Frontal cortex (tissue), 4 donors: ENCODE measurements around the gene MAP6. TPM values are rescaled to one million over a fixed set of nuclear protein-coding genes. Genes with fewer than 3 reads are reported as not detected.

ENCODE experiments used
- DNase-seq, 2 donors: peaks; one replicate each; pipeline ENCODE4 v3.0.0; 2012; ENCODE audit warnings: low spot score in 2 of 2
- FAIRE-seq: peaks from 2 replicates; lab custom pipeline; 2012; peaks lifted over from hg19 to GRCh38; lab: Jason Lieb, UNC
- total RNA-seq: library from RNA; depleted of rRNA; stranded (reverse); fragments of >200 nt; gene quantifications from one replicate; pipeline ENCODE4 v1.2.3, GENCODE V29; 2014
- donor health status: control.
- donor health status: control.
- donor health status: control.

MAP6 gene
- total RNA-seq, 1 donor from 2014 or later, result 64.0 TPM

- FAIRE-seq, result no peak
- DNase-seq, result no peak
These were observed 35.3 kb downstream of the MAP6 start for GRCh38 chr11:75633409-75634066.

- FAIRE-seq, result no peak
These were observed 35.9 kb downstream of the MAP6 start for GRCh38 chr11:75632962-75633361.

GRCh38 chr11:75632450-75632849 is 36.4 kb downstream of the MAP6 start:
- FAIRE-seq, result no peak
- no peak for DNase-seq

More at GRCh38 chr11:75632962-75633361, 35.9 kb downstream of the MAP6 start:
- DNase-seq, result no peak

GRCh38 chr11:75631086-75631730 is 37.6 kb downstream of the MAP6 start:
- no peak for FAIRE-seq
- DNase-seq, result no peak

GRCh38 chr11:75627906-75628668 is 40.8 kb downstream of the MAP6 start:
- no peak for DNase-seq
- FAIRE-seq, result no peak

GRCh38 chr11:75626889-75627529 is 41.8 kb downstream of the MAP6 start:
- DNase-seq, result no peak
- no peak for FAIRE-seq

GRCh38 chr11:75625991-75626888 is 42.6 kb downstream of the MAP6 start:
- FAIRE-seq, result no peak
- no peak for DNase-seq

- DNase-seq (no peak), FAIRE-seq (no peak)
These were observed 43.8 kb downstream of the MAP6 start for GRCh38 chr11:75625021-75625420.

GRCh38 chr11:75616281-75616680 is 52.6 kb downstream of the MAP6 start:
- DNase-seq, result no peak
- FAIRE-seq, result no peak

- FAIRE-seq (no peak), DNase-seq (no peak)
These were observed 53.1 kb downstream of the MAP6 start for GRCh38 chr11:75615751-75616150.

- DNase-seq, result no peak
- no peak for FAIRE-seq
These were observed 57.0 kb downstream of the MAP6 start for GRCh38 chr11:75611823-75612222.

GRCh38 chr11:75606099-75606498 is 62.7 kb downstream of the MAP6 start:
- DNase-seq, result no peak
- no peak for FAIRE-seq

- DNase-seq (no peak), FAIRE-seq (no peak)
These were observed 64.8 kb downstream of the MAP6 start for GRCh38 chr11:75603791-75604736.

- DNase-seq (no peak), FAIRE-seq (no peak)
These were observed 65.9 kb downstream of the MAP6 start for GRCh38 chr11:75602951-75603350.

GRCh38 chr11:75601494-75601893 is 67.3 kb downstream of the MAP6 start:
- FAIRE-seq, result no peak
- no peak for DNase-seq

- no peak for DNase-seq
- FAIRE-seq, result no peak
These were observed 68.5 kb downstream of the MAP6 start for GRCh38 chr11:75600356-75600755.

GRCh38 chr11:75598900-75599299 is 69.9 kb downstream of the MAP6 start:
- no peak for FAIRE-seq
- no peak for DNase-seq

- FAIRE-seq (no peak), DNase-seq (no peak)
These were observed 70.6 kb downstream of the MAP6 start for GRCh38 chr11:75598264-75598663.
